ENCODE results near the gene CYTH1. TPM values are rescaled to one million over a fixed set of nuclear protein-coding genes. Genes with fewer than 3 reads are reported as not detected.

The CYTH1 gene
- total and polyA plus RNA-seq, 2 donors (not counting 1 experiment from before 2014, with no cell fraction given) = 255 to 353 TPM

GRCh38 chr17:78661093-78661770 is 120.8 kb downstream of the CYTH1 start:
- Histone ChIP-seq H3K27me3 (replicated peaks in 1 of 4; ENCODE audit: control extremely low read depth in 1 of 4, control insufficient read depth in 3 of 4, insufficient read depth in 4 of 4, low read length in 3 of 4) (no peaks in the 10 kb centered on the region), H3K9me3 (ENCODE audit: control extremely low read depth in 1 of 3, control insufficient read depth in 2 of 3, insufficient read depth in 1 of 3, low read length in 2 of 3) (no peaks in the 10 kb centered on the region), H3K4me3 (ENCODE audit: control extremely low read depth in 1 of 5, extremely low read depth in 1 of 5, insufficient read depth in 1 of 5, low read depth in 2 of 5, low read length in 4 of 5) (no peak overlapping the region), H3K9ac (ENCODE audit: low read length) (no peak overlapping the region), H3K4me2 (replicated peaks; ENCODE audit: low read depth, low read length, poor library complexity, severe bottlenecking) (no peak overlapping the region), H2AFZ (ENCODE audit: insufficient read depth, low read depth, low read length, poor library complexity, severe bottlenecking) (no peak overlapping the region), H3K79me2 (ENCODE audit: control insufficient read depth, insufficient read depth, low read length) (no peaks in the 10 kb centered on the region), H3K36me3 (replicated peaks in 1 of 2; ENCODE audit: control extremely low read depth in 1 of 2, control insufficient read depth in 1 of 2, extremely low read depth in 1 of 2, insufficient read depth in 2 of 2, low read length in 1 of 2) (no peaks in the 10 kb centered on the region), H4K20me1 (ENCODE audit: control insufficient read depth, insufficient read depth, low read length, poor library complexity, severe bottlenecking) (no peaks in the 10 kb centered on the region), H3K4me1 (ENCODE audit: control insufficient read depth in 2 of 2, insufficient read depth in 2 of 2, low read length in 2 of 2) (peaks cover 12 to 14% of the 10 kb centered on the region in 2 donors), H3K27ac (ENCODE audit: low read length in 2 of 2) (no peak overlapping the region)
- ATAC-seq (ENCODE audit: low read depth) = no peak
- intact Hi-C loops (cut with micrococcal nuclease) = no loop called here
- Mint-ChIP-seq H3K27me3 (no peaks in the 10 kb centered on the region), H3K27ac (no peak overlapping the region), H3K4me1 (peaks cover 14% of the 10 kb centered on the region), H3K4me3 (no peak overlapping the region), H3K9me3 (ENCODE audit: insufficient read depth) (no peaks in the 10 kb centered on the region)
- DNase-seq = no peak
- CTCF ChIA-PET = no interaction called here
- POLR2A ChIA-PET = interaction anchor here (0.7 kb wide), 1 partner anchor 75 kb away, joined by 3 read pairs; no protein-coding TSS in a partner anchor
- no peak for TF ChIP-seq EZH2 (IDR thresholded peaks at IDR 0.05; ENCODE audit: borderline replicate concordance, insufficient read depth, low read depth, low read length, poor library complexity, severe bottlenecking)
- no peak for TF ChIP-seq CTCF (IDR thresholded peaks at IDR 0.05)
- WGBS (ENCODE audit: insufficient coverage) = 84% methylated on average over 14 of the region's 17 CpGs

- POLR2A ChIA-PET = no interaction called here
- H3K4me1 Mint-ChIP-seq = no peaks in the 10 kb centered on the region
- DNase-seq (no peak), ATAC-seq (ENCODE audit: low read depth) (no peak)
- H3K27ac Mint-ChIP-seq = no peak overlapping the region
- no peak overlapping the region for H3K4me3 Mint-ChIP-seq
- TF ChIP-seq CTCF (IDR thresholded peaks at IDR 0.05) (no peak), EZH2 (IDR thresholded peaks at IDR 0.05; ENCODE audit: borderline replicate concordance, insufficient read depth, low read depth, low read length, poor library complexity, severe bottlenecking) (no peak)
- H3K27me3 Mint-ChIP-seq = no peaks in the 10 kb centered on the region
- Histone ChIP-seq H3K4me2 (replicated peaks; ENCODE audit: low read depth, low read length, poor library complexity, severe bottlenecking) (no peak overlapping the region), H3K9me3 (ENCODE audit: control extremely low read depth in 1 of 3, control insufficient read depth in 2 of 3, insufficient read depth in 1 of 3, low read length in 2 of 3) (no peaks in the 10 kb centered on the region), H2AFZ (ENCODE audit: insufficient read depth, low read depth, low read length, poor library complexity, severe bottlenecking) (no peak overlapping the region), H4K20me1 (ENCODE audit: control insufficient read depth, insufficient read depth, low read length, poor library complexity, severe bottlenecking) (no peaks in the 10 kb centered on the region), H3K36me3 (replicated peaks in 1 of 2; ENCODE audit: control extremely low read depth in 1 of 2, control insufficient read depth in 1 of 2, extremely low read depth in 1 of 2, insufficient read depth in 2 of 2, low read length in 1 of 2) (no peaks in the 10 kb centered on the region), H3K9ac (ENCODE audit: low read length) (no peak overlapping the region), H3K27ac (ENCODE audit: low read length in 2 of 2) (no peak overlapping the region), H3K4me3 (ENCODE audit: control extremely low read depth in 1 of 5, extremely low read depth in 1 of 5, insufficient read depth in 1 of 5, low read depth in 2 of 5, low read length in 4 of 5) (no peak overlapping the region), H3K27me3 (replicated peaks in 1 of 4; ENCODE audit: control extremely low read depth in 1 of 4, control insufficient read depth in 3 of 4, insufficient read depth in 4 of 4, low read length in 3 of 4) (no peaks in the 10 kb centered on the region), H3K79me2 (ENCODE audit: control insufficient read depth, insufficient read depth, low read length) (no peaks in the 10 kb centered on the region), H3K4me1 (ENCODE audit: control insufficient read depth in 2 of 2, insufficient read depth in 2 of 2, low read length in 2 of 2) (no peaks in the 10 kb centered on the region)
- intact Hi-C loops (cut with micrococcal nuclease) = no loop called here
- CTCF ChIA-PET = no interaction called here
- H3K9me3 Mint-ChIP-seq (ENCODE audit: insufficient read depth) = no peaks in the 10 kb centered on the region
- 98% methylated on average over 12 of the region's 12 CpGs for WGBS (ENCODE audit: insufficient coverage)
Observed at GRCh38 chr17:78659546-78659945, 122.5 kb downstream of the CYTH1 start.

Data from B cell (primary cell).